Common myeloid progenitor, CD34-positive (primary cell): ENCODE measurements around the gene PLPP1.

ENCODE experiments used
- CTCF ChIA-PET: fragments of 350-600 bp; sonication (Branson Sonifier 250); formaldehyde crosslinking; loops from one replicate; lab custom pipeline; 2021; ENCODE audit warnings: antibody characterized with exemption; lab: Charles Lee
- POLR2A ChIA-PET: fragments of 350-600 bp; sonication (Branson Sonifier 250); formaldehyde crosslinking; loops from one replicate; lab custom pipeline; 2021; ENCODE audit warnings: antibody characterized with exemption; lab: Charles Lee
- DNase-seq, 3 donors: peaks; one replicate each; pipeline versions ENCODE4 v3.0.0 to v3.0.0-alpha.2; 2013
- H3K27ac ChIP-seq, 2 experiments: 1 replicate in 1 of 2; 2 replicates in 1 of 2; pipeline ENCODE4 v1.7.0; 2013; ENCODE audit warnings: inconsistent platforms in 2 of 2, low read length in 2 of 2, mild to moderate bottlenecking in 2 of 2, low read depth in 1 of 2, moderate library complexity in 1 of 2; ENCODE audit not compliant: severe bottlenecking in 2 of 2, insufficient read depth in 1 of 2, poor library complexity in 1 of 2
- H3K27me3 ChIP-seq, 5 experiments: replicated peaks in 2 of 5; 1 replicate in 3 of 5; 2 replicates in 2 of 5; pipeline versions ENCODE4 v1.6.1 to v1.7.0; 2013; ENCODE audit warnings: low read length in 4 of 5, mild to moderate bottlenecking in 2 of 5, moderate library complexity in 2 of 5, inconsistent platforms in 1 of 5; ENCODE audit not compliant: insufficient read depth in 5 of 5, control insufficient read depth in 4 of 5
- H3K36me3 ChIP-seq, 4 experiments: 1 replicate in 2 of 4; 2 replicates in 2 of 4; pipeline versions ENCODE4 v1.6.1 to v1.7.0; 2013; ENCODE audit warnings: low read length in 3 of 4, control low read depth in 1 of 4, mild to moderate bottlenecking in 1 of 4; ENCODE audit not compliant: control insufficient read depth in 4 of 4, insufficient read depth in 4 of 4
- H3K4me1 ChIP-seq, 4 experiments: 1 replicate in 3 of 4; 2 replicates in 1 of 4; pipeline versions ENCODE4 v1.6.1 to v1.7.1; 2013; ENCODE audit warnings: low read length in 3 of 4, mild to moderate bottlenecking in 3 of 4, control low read depth in 1 of 4, inconsistent platforms in 1 of 4, moderate library complexity in 1 of 4; ENCODE audit not compliant: control insufficient read depth in 4 of 4, insufficient read depth in 4 of 4; ENCODE audit errors: control extremely low read depth in 1 of 4
- H3K4me3 ChIP-seq, 7 experiments: 1 replicate in 4 of 7; 2 replicates in 3 of 7; pipeline versions ENCODE4 v1.5.1 to v1.7.0; 2013; ENCODE audit warnings: mild to moderate bottlenecking in 7 of 7, low read length in 6 of 7, moderate library complexity in 6 of 7, inconsistent platforms in 2 of 7, low read depth in 2 of 7, control low read depth in 1 of 7; ENCODE audit not compliant: insufficient read depth in 4 of 7, control insufficient read depth in 1 of 7; ENCODE audit errors: extremely low read depth in 1 of 7
- H3K9me3 ChIP-seq, 5 experiments: 1 replicate in 4 of 5; 2 replicates in 1 of 5; pipeline versions ENCODE4 v1.6.1 to v1.7.1; 2013; ENCODE audit warnings: low read length in 4 of 5, mild to moderate bottlenecking in 2 of 5, inconsistent platforms in 1 of 5, low read depth in 1 of 5, moderate library complexity in 1 of 5; ENCODE audit not compliant: control insufficient read depth in 4 of 5, insufficient read depth in 2 of 5; ENCODE audit errors: control extremely low read depth in 1 of 5
- WGBS: methylation state at CpG from one replicate; pipeline ENCODE4 v1.1.5; 2013; ENCODE audit not compliant: insufficient coverage; 5-methylcytosine and 5-hydroxymethylcytosine counted together

Gene PLPP1

GRCh38 chr5:55568654-55569512, 34.1 kb upstream of the PLPP1 start:
- 83% methylated on average over 10 of the region's 15 CpGs for WGBS
- ChIA-PET CTCF (interaction anchor here (1.0 to 1.4 kb wide), 2 partner anchors 9 to 10 kb away, joined by 3 read pairs; no protein-coding TSS in a partner anchor), POLR2A (no interaction called here)
- H3K9me3 ChIP-seq, result no peaks in the 10 kb centered on the region
- H3K36me3 ChIP-seq, result no peaks in the 10 kb centered on the region
- H3K4me3 ChIP-seq, result no peak overlapping the region
- H3K4me1 ChIP-seq, result no peaks in the 10 kb centered on the region
- peaks cover 0 to 8% (median 0%) of the 10 kb centered on the region in 5 experiments for H3K27me3 ChIP-seq
- no peak for DNase-seq
- H3K27ac ChIP-seq, result no peak overlapping the region

GRCh38 chr5:55564721-55565120, 30.0 kb upstream of the PLPP1 start:
- CTCF ChIA-PET, result no interaction called here
- POLR2A ChIA-PET, result no interaction called here

GRCh38 chr5:55558484-55558883, 23.7 kb upstream of the PLPP1 start:
- no peak overlapping the region for H3K27ac ChIP-seq
- H3K27me3 ChIP-seq, result peaks cover 0 to 4% (median 0%) of the 10 kb centered on the region in 5 experiments
- no peaks in the 10 kb centered on the region for H3K36me3 ChIP-seq
- no peaks in the 10 kb centered on the region for H3K9me3 ChIP-seq
- no CpG with 5 or more reads among the region's 2 CpGs for WGBS
- H3K4me3 ChIP-seq, result no peak overlapping the region
- DNase-seq, result no peak
- CTCF ChIA-PET, result no interaction called here
- H3K4me1 ChIP-seq, result no peaks in the 10 kb centered on the region
- POLR2A ChIA-PET, result no interaction called here

More at GRCh38 chr5:55564721-55565120, 30.0 kb upstream of the PLPP1 start:
- no peak overlapping the region for H3K27ac ChIP-seq
- H3K4me1 ChIP-seq, result no peaks in the 10 kb centered on the region
- DNase-seq, result no peak
- no peaks in the 10 kb centered on the region for H3K36me3 ChIP-seq
- no peaks in the 10 kb centered on the region for H3K27me3 ChIP-seq
- 93% methylated on average over 3 of the region's 3 CpGs for WGBS
- H3K9me3 ChIP-seq, result no peaks in the 10 kb centered on the region
- no peak overlapping the region for H3K4me3 ChIP-seq

GRCh38 chr5:55557123-55557522, 22.4 kb upstream of the PLPP1 start:
- peaks cover 0 to 5% (median 2%) of the 10 kb centered on the region in 5 experiments for H3K27me3 ChIP-seq
- no peak for DNase-seq
- H3K4me1 ChIP-seq, result no peaks in the 10 kb centered on the region
- no peaks in the 10 kb centered on the region for H3K36me3 ChIP-seq
- ChIA-PET POLR2A (interaction anchor here (0.8 kb wide), 1 partner anchor 144 kb away, joined by 3 read pairs; no protein-coding TSS in a partner anchor), CTCF (interaction anchor here (1.0 kb wide), 1 partner anchor 54 kb away, joined by 4 read pairs; no protein-coding TSS in a partner anchor)
- no peak overlapping the region for H3K4me3 ChIP-seq
- no peaks in the 10 kb centered on the region for H3K9me3 ChIP-seq
- no peak overlapping the region for H3K27ac ChIP-seq
- 92% methylated on average over 2 of the region's 3 CpGs for WGBS

- Histone ChIP-seq H3K36me3 (no peaks in the 10 kb centered on the region), H3K4me1 (no peaks in the 10 kb centered on the region), H3K4me3 (no peak overlapping the region), H3K27me3 (peaks cover 0 to 10% (median 2%) of the 10 kb centered on the region in 5 experiments), H3K9me3 (no peaks in the 10 kb centered on the region), H3K27ac (no peak overlapping the region)
- WGBS, result 100% methylated on average over 2 of the region's 2 CpGs
- CTCF ChIA-PET, result interaction anchor here (0.8 kb wide), 1 partner anchor 39 kb away, joined by 3 read pairs; no protein-coding TSS in a partner anchor
- no peak for DNase-seq
- POLR2A ChIA-PET, result no interaction called here
These were observed 19.9 kb upstream of the PLPP1 start for GRCh38 chr5:55554585-55555202.

GRCh38 chr5:55551904-55552303, 17.1 kb upstream of the PLPP1 start:
- Histone ChIP-seq H3K9me3 (no peaks in the 10 kb centered on the region), H3K27me3 (peaks cover 0 to 19% (median 2%) of the 10 kb centered on the region in 5 experiments), H3K36me3 (no peaks in the 10 kb centered on the region), H3K27ac (no peak overlapping the region), H3K4me1 (no peaks in the 10 kb centered on the region), H3K4me3 (no peak overlapping the region)
- ChIA-PET POLR2A (interaction anchor here (0.7 kb wide), 1 partner anchor 28 kb away, joined by 4 read pairs; no protein-coding TSS in a partner anchor), CTCF (no interaction called here)
- no peak for DNase-seq
- WGBS, result 98% methylated on average over 9 of the region's 10 CpGs
